Measurements from ENCODE around the gene TAF1B. TPM values are rescaled to one million over a fixed set of nuclear protein-coding genes. Genes with fewer than 3 reads are reported as not detected.

The TAF1B gene
- 10 to 100 TPM; 18.8 to 19.0 TPM for total RNA-seq

DNA sequence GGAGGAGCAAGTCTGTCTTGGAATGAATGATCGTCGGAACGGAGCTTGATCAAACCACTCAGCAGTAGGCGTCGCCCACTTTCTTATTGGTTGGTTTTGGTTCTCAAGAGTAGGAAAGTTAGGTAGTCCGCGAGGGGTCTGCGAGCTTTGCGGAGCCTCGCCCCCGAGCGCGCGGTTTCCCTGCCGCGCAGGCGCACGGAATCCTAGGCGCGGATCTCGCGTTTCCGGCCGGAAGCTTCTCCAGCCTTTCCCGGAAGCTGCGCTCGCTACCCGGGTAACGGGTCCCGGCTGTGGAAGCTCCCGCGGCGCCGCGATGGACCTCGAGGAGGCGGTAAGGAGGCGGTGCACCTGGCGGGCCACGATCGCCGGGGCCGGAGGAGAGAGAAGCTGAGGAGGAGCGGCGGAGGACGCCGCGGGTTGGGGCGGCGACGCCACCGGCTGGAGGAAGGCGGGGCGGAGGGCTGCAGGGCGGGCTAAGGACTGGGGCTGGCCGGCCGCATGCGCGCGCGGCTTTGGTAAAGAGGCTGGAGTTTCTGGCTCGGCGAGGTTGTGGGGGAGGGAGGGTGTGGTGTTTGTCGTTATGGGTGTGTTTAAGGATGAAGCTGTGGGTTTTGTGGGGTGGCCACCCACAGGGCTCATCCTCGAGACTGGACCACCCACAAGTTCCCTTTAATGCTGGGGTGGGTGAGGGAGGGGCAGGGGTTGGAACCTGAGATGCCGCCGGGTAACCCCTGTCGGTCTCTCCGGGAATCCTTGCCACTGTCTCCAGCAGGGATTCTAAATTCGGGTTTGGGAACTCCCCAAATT lies at the start of gene TAF1B:
Gene TAF1B, plus strand, starts transcription at position 246 of the 807 bp plus-strand sequence. Its CDS starts 68 bp downstream, at position 314.
- H3K4me1 Mint-ChIP-seq, result peaks cover 23% of the 10 kb centered on the region
- no peaks in the 10 kb centered on the region for H3K27me3 Mint-ChIP-seq
- DNase-seq, result peak; percentile 90
- peaks cover 17% of the 10 kb centered on the region for H3K36me3 Mint-ChIP-seq
- H3K4me3 Mint-ChIP-seq, result peak within 1 kb of the TSS; percentile 88
- H3K27ac Mint-ChIP-seq, result peak within 1 kb of the TSS; percentile 88
- ATAC-seq (ENCODE audit: low read depth), result peak; percentile 88
- no peaks in the 10 kb centered on the region for H3K9me3 Mint-ChIP-seq
- POLR2A ChIA-PET, result interaction anchor here (0.6 to 2.1 kb wide), 15 partner anchors 12 to 370 kb away, joined by 3 to 15 read pairs (median 4); partner anchors contain the start of genes ADAM17, KLF11 and YWHAQ

DNA sequence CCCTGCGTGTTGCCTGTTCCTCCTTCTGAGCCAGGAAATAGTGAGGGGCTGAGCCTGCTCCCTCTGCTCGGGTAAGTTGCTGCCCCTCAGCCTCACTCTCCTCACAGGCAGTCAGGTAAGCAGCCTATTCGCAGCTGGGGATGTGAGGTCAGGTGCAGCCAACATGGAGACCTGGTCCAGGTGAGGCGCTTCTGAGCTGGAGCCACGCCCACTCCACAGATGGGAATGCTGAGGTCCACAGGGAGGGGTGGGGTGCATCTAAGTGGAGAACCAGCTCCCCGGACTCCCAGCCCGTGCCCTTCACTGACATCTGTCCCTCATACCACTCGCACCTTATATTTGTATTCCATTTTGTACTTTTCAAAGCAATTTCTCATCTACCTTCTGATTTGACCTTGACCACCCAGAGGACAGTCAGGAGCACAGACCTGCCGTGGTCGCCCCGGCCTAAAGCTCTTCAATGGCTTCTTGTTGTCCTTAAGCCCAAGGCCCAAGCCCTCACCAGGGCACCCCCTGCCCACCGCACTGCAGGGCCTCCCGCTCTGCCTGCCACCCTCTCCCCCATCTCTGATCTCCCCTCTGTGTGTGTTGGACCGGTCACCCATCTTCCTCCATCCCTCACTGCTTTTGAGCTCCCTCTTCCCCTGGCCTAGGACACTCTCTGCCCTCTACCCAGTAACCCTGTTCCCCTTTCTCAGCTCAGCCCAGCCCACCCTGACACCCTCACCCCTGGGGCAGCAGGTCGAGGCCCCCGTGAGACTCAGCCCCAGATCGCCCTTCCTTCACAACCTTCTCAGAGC lies 49.2 kb upstream of the TAF1B start:
- DNase-seq (no peak), ATAC-seq (ENCODE audit: low read depth) (no peak)
- H3K27ac Mint-ChIP-seq, result no peak overlapping the region
- no peaks in the 10 kb centered on the region for H3K36me3 Mint-ChIP-seq
- POLR2A ChIA-PET, result interaction anchor here (0.6 kb wide), 1 partner anchor 164 kb away, joined by 3 read pairs; no protein-coding TSS in a partner anchor
- peaks cover 11% of the 10 kb centered on the region for H3K4me1 Mint-ChIP-seq
- H3K4me3 Mint-ChIP-seq, result no peak overlapping the region
- H3K9me3 Mint-ChIP-seq, result no peaks in the 10 kb centered on the region
- H3K27me3 Mint-ChIP-seq, result peaks cover 7% of the 10 kb centered on the region

DNA sequence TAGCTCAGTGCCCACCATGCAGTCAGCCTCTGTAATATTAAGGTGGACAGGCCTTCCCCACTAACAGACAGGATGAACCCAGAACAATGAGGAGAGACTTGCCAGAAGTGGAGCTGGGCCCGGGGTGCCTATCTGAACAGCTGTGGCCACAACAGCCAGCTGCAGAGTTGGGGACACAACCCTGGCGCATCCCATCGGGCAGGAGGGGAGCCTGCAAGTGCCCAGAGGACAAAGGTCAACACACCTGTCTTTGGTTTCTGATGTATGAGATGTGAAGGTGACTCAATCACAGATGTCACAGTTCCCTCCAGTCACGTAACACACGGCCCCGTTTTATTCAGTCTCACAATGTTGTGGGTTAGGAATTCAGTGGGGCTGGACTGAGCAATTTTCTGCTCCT lies 48.2 kb upstream of the TAF1B start:
- H3K27me3 Mint-ChIP-seq, result peaks cover 7% of the 10 kb centered on the region
- H3K36me3 Mint-ChIP-seq, result no peaks in the 10 kb centered on the region
- H3K9me3 Mint-ChIP-seq, result no peaks in the 10 kb centered on the region
- POLR2A ChIA-PET, result no interaction called here
- H3K27ac Mint-ChIP-seq, result no peak overlapping the region
- no peak overlapping the region for H3K4me3 Mint-ChIP-seq
- ATAC-seq (ENCODE audit: low read depth) (no peak), DNase-seq (no peak)
- peaks cover 17% of the 10 kb centered on the region for H3K4me1 Mint-ChIP-seq

DNA sequence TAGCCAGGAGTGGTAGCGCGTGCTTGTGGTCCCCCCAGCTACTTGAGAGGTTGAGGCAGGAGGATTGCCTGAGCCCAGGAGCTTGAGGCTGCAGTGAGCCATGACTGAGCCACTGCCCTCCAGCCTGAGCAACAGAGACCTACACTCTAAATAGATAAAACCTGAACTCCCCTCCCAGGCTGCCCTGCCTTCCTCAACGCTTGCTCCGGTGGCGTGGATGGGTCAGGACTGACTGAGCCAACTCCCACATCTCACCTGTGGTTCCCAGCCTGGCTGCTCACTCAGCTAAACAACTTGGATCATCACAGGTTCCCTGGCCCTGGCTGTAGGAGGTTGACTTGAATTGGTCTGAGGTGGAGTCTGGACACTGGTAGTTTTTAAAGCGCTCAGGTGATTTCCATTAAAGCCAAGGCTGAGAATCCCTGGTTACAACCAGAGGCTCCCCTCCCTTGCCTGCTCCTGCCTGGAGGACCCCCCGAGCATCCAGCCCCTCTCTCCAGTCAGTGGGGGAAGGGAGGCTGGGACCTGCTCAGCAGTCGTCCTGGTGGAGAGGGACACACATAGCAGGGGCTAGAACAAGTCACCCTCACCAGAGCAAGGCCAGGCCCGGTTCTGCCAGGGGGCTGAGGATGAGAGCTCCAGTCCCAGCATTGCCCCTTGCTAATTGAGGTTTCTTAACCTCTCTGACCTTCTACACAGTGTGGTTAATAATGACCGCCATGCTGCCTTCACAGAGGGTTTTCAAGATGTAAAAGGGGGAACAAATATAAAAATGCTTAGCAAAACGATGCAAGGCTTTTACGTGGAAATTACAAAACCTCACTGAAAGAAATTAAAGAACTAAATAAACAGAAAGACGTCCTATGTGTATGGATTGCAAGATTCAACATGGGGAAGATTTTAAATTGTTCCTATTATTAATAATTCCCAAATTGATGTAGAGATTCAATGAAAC lies 46.9 kb upstream of the TAF1B start:
- POLR2A ChIA-PET, result interaction anchor here (1.2 kb wide), 1 partner anchor 13 kb away, joined by 5 read pairs; no protein-coding TSS in a partner anchor
- Mint-ChIP-seq H3K27ac (no peak overlapping the region), H3K4me1 (peaks cover 20% of the 10 kb centered on the region), H3K36me3 (no peaks in the 10 kb centered on the region), H3K27me3 (peaks cover 10% of the 10 kb centered on the region), H3K9me3 (no peaks in the 10 kb centered on the region), H3K4me3 (no peak overlapping the region)
- ATAC-seq (ENCODE audit: low read depth), result no peak
- no peak for DNase-seq

DNA sequence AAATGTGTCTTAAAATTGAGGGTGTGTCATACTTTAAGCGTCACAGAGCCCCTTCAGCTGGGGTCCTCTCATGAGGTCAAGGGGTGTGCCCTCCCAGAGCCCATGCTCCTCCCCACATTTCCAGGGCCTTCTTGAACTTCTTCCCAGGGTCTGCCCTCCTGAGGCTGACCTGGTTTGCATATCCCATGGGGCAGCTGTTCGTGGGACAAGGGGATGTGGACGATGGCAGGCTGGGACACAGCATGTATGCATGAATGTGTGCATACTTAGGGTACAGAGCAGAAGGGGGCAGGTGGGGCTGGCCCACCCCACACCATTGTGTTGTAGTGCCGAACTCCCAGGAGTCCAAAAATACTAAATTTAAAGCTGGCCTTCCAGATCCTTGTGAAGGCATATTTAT lies 46.2 kb upstream of the TAF1B start:
- no peaks in the 10 kb centered on the region for H3K36me3 Mint-ChIP-seq
- peaks cover 6% of the 10 kb centered on the region for H3K27me3 Mint-ChIP-seq
- no peak overlapping the region for H3K27ac Mint-ChIP-seq
- POLR2A ChIA-PET, result interaction anchor here (1.2 kb wide), 1 partner anchor 14 kb away, joined by 5 read pairs; no protein-coding TSS in a partner anchor
- H3K4me1 Mint-ChIP-seq, result peaks cover 20% of the 10 kb centered on the region
- DNase-seq (no peak), ATAC-seq (ENCODE audit: low read depth) (no peak)
- no peaks in the 10 kb centered on the region for H3K9me3 Mint-ChIP-seq
- no peak overlapping the region for H3K4me3 Mint-ChIP-seq

DNA sequence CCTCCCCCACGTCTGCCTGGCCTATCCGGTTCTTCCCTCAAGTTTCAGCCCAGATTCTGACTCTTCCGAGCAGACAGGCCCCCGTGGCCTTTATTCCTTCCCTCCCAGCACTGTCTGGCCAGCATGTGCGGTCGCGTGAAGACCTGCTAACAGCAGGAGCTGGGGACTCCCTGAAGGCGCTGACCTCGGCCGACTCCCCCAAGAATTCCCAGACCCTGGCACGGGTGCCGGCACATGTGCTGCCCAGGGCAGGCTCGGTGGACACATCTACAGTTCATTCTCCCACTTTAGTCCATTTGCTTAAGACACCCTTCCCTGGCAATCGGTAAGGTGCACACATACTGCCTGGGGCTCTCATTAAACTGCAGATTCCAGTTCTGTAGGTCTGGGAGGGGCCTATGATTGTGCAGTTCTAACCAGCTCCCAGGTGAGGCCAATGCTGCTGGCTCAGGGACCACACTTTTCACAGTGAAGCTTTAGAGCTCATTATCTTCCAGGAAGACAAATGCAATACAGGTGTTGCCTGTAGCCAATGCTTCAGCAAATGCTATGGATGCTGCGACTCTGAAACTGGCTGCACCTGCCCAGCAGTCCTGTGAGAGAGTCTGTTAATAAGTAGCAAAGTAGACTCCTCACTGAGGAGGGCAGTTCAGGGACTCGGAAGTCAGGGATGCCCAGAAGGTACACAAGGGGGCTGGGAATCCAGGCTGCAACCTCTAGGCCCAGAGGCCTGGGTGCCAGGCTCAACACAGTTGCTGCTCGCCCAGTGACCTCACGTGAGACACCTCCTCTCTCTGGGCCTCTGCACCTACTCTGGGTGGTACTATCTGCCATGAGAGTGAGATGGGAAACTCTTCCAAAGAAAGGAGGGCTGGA lies 45.4 kb upstream of the TAF1B start:
- Mint-ChIP-seq H3K27ac (no peak overlapping the region), H3K4me1 (peaks cover 20% of the 10 kb centered on the region), H3K27me3 (peaks cover 6% of the 10 kb centered on the region), H3K36me3 (no peaks in the 10 kb centered on the region), H3K9me3 (no peaks in the 10 kb centered on the region), H3K4me3 (no peak overlapping the region)
- POLR2A ChIA-PET, result interaction anchor here (1.2 to 2.6 kb wide), 2 partner anchors 15 to 46 kb away, joined by 5 to 15 read pairs; partner anchors contain the start of gene TAF1B
- no peak for ATAC-seq (ENCODE audit: low read depth)
- DNase-seq, result no peak

DNA sequence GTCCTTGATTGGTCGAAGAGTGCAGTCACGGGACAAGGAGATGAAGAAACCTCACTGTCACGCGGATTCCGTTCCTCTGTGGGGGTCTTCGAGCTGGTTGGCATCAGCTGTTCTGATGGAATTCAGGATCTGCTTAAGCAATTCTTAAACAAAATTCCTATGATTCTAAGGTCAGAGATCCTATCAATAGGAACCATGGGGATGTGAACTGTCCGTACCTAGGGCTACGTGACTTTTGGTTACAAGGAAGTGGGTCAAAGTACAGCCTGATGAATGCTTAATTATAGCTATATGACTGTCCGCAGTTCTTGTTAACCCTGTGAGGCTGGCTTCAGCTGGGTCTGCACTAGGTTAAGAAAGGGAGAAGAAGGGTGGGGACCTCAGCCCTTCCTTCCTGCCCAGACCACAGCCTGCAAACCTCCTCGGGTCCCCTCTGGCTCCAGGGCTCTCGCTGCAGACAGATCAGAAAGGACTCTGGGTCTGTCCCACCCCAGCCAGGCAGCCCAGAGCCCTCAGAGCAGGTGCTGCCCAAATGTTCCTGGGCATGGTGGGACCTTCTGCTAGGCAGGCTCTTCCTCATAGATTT lies 44.2 kb upstream of the TAF1B start:
- Mint-ChIP-seq H3K9me3 (no peaks in the 10 kb centered on the region), H3K4me1 (peaks cover 19% of the 10 kb centered on the region), H3K36me3 (no peaks in the 10 kb centered on the region), H3K27me3 (peaks cover 3% of the 10 kb centered on the region), H3K27ac (peak overlapping the region; percentile 96), H3K4me3 (peak overlapping the region; percentile 86)
- ATAC-seq (ENCODE audit: low read depth), result peak; percentile 55
- DNase-seq, result no peak
- POLR2A ChIA-PET, result interaction anchor here (0.6 to 2.6 kb wide), 8 partner anchors 17 to 327 kb away, joined by 3 to 15 read pairs (median 3); partner anchors contain the start of gene TAF1B

DNA sequence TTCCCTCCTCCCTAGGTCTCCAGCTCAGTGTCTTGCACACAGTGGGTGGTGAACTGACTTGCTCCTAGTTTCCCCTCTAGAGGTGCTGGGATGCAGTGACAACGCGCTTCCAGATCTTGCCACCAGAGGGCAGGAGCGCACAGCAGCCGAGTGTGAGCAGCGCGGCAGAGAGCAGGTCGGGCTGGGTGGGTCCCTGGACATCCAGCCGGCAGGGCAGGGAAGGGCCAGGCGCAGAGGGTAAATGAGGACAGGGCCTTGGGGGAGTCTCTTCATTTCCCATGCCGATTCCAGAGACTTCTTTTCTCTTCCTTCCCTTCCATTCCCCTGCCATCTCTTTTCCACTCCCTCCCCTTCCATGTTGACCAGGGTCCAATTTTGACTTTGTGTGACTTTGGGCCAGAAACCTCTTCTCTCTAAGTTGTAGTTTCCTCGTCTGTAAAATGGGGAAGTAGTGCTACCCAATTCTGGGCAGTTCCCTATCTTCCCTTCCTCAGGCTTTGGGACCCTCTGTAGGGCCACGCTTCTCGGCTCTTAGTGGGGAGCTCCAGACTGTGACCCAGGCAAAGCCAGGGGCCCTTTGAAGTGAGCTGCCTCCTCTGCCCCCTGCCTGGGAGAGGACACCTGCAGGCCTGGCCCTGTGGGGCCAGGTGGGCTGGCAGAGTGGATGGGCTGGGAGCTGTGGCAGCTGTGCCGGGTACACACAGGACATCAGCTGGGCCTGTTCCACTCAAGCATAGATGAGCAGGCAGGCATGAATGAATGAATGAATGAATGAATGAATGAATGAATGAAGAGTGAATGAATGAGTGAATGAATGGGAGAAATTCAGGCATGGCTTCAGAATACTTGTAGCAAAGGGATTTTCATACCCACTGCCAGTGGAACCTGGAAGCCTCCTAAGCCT lies 43.3 kb upstream of the TAF1B start:
- Mint-ChIP-seq H3K9me3 (no peaks in the 10 kb centered on the region), H3K4me3 (peak overlapping the region; percentile 86), H3K27ac (peak overlapping the region; percentile 96), H3K4me1 (peaks cover 19% of the 10 kb centered on the region), H3K36me3 (no peaks in the 10 kb centered on the region), H3K27me3 (peaks cover 7% of the 10 kb centered on the region)
- DNase-seq, result peak; percentile 94
- POLR2A ChIA-PET, result interaction anchor here (0.6 to 2.6 kb wide), 8 partner anchors 14 to 47 kb away, joined by 3 to 15 read pairs (median 4); partner anchors contain the start of gene TAF1B
- peak; percentile 96 for ATAC-seq (ENCODE audit: low read depth)

DNA sequence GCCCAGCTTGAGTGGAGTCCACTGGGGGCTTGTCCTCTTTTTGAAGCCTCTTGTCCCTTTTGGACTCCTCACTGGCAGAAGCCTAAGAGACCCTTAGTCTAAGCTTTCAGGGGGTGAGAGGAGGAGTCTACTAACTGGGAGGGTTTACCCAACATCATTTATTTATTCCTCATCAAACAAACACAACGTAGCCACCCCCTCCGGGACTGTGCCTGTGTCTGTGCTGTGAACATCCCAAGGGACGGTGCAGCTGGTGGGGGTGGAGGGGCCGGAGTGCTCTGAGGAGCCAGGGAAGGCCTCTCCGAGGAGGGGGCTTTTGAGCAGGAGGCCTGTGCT lies 42.7 kb upstream of the TAF1B start:
- POLR2A ChIA-PET, result interaction anchor here (1.2 to 2.6 kb wide), 2 partner anchors 13 to 43 kb away, joined by 4 to 15 read pairs; partner anchors contain the start of gene TAF1B
- H3K27ac Mint-ChIP-seq, result no peak overlapping the region
- DNase-seq (no peak), ATAC-seq (ENCODE audit: low read depth) (no peak)
- H3K4me1 Mint-ChIP-seq, result peaks cover 19% of the 10 kb centered on the region
- no peaks in the 10 kb centered on the region for H3K36me3 Mint-ChIP-seq
- peaks cover 8% of the 10 kb centered on the region for H3K27me3 Mint-ChIP-seq
- no peaks in the 10 kb centered on the region for H3K9me3 Mint-ChIP-seq
- H3K4me3 Mint-ChIP-seq, result no peak overlapping the region

DNA sequence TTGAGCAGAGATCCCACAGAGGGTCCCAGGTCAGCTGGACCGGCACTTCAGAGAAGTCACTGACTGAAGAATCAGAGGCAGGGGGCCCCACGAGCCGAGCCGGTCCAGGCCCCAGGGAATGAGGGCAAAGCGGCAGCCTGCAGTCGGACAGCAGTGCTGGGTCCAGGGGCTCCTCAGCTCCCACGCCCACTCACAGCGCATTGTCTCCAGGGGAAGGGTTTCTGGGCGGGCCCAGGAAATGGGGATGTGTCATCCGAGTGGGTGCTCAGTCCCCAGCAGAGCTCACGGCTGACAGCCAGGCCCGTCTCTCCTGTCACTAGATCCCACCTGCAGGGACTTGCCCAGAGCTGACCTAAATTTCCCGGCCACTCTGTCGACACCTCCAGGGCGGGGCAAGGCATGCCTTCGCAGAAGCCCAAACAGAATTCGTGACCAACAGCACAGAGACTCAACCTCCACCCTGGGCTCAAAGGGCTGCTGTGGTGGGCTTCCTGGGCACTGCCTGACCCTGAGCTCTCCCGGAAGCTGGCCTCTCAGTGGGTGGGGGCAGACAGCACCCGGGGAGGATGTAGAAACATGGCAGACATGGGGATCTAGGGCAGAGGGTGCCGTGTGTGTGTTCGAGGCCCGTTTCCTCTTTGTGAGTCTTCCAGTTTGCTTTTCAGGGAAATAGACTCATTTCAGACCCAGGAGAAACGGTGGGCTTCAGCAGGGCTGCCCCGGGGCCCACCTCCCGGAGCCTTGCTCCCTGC lies 42.1 kb upstream of the TAF1B start:
- POLR2A ChIA-PET, result interaction anchor here (1.2 kb wide), 1 partner anchor 13 kb away, joined by 4 read pairs; no protein-coding TSS in a partner anchor
- H3K36me3 Mint-ChIP-seq, result no peaks in the 10 kb centered on the region

More for the DNA sequence above, 42.1 kb upstream of the TAF1B start:
- peaks cover 8% of the 10 kb centered on the region for H3K27me3 Mint-ChIP-seq
- ATAC-seq (ENCODE audit: low read depth), result no peak
- no peak overlapping the region for H3K4me3 Mint-ChIP-seq
- no peak overlapping the region for H3K27ac Mint-ChIP-seq
- H3K4me1 Mint-ChIP-seq, result peaks cover 19% of the 10 kb centered on the region
- no peak for DNase-seq
- H3K9me3 Mint-ChIP-seq, result no peaks in the 10 kb centered on the region
